ENCODE measurements around the gene VPS4A. TPM values are rescaled to one million over a fixed set of nuclear protein-coding genes. Genes with fewer than 3 reads are reported as not detected.

The VPS4A gene
- total and polyA plus RNA-seq, 2 of the 8 experiments (the other 6 are each of a cell fraction or from before 2014, with no cell fraction given), result 14.1 to 24.1 TPM

GRCh38 chr16:69277413-69277812 lies 33.7 kb upstream of the VPS4A start (continued):
- no peak for TF ChIP-seq GABPA (IDR thresholded peaks at IDR 0.05; ENCODE audit: borderline replicate concordance, insufficient read depth, low read length)
- no peak for TF ChIP-seq CHD2 (IDR thresholded peaks at IDR 0.05; ENCODE audit: low read length)

Measured in H1 (cell line).